IMR-90 (cell line): Measurements from ENCODE around the gene COL19A1.

ENCODE experiments used
- BHLHE40 ChIP-seq: fragments of 150-350 bp; IDR thresholded peaks from 2 replicates; pipeline ENCODE4 v1.6.1; 2016; ENCODE audit warnings: mild to moderate bottlenecking, low read depth, low read length
- CEBPB ChIP-seq: IDR thresholded peaks from 2 replicates; pipeline ENCODE4 v1.6.1; 2012; ENCODE audit warnings: low read depth, low read length, improper control_type of control experiment
- MAFK ChIP-seq: IDR thresholded peaks from 2 replicates; pipeline ENCODE4 v1.6.1; 2012; ENCODE audit warnings: low read depth, low read length, improper control_type of control experiment
- MAZ ChIP-seq: IDR thresholded peaks from 2 replicates; pipeline ENCODE4 v1.6.1; 2012; ENCODE audit warnings: low read depth, mild to moderate bottlenecking, low read length, improper control_type of control experiment, moderate library complexity, borderline replicate concordance
- MXI1 ChIP-seq: IDR thresholded peaks from 2 replicates; pipeline ENCODE4 v1.6.1; 2012; ENCODE audit warnings: low read depth, mild to moderate bottlenecking, low read length, moderate library complexity, borderline replicate concordance
- NFE2L2 ChIP-seq: fragments of 150-350 bp; IDR thresholded peaks from 2 replicates; pipeline ENCODE4 v1.6.1; 2016; ENCODE audit warnings: low read depth, mild to moderate bottlenecking, low read length
- POLR2A ChIP-seq: IDR thresholded peaks from 2 replicates; pipeline ENCODE4 v1.6.1; 2012; ENCODE audit warnings: mild to moderate bottlenecking, low read depth, low read length
- RAD21 ChIP-seq: IDR thresholded peaks from 2 replicates; pipeline ENCODE4 v1.6.1; 2012; ENCODE audit warnings: low read length, improper control_type of control experiment
- RCOR1 ChIP-seq: IDR thresholded peaks from 2 replicates; pipeline ENCODE4 v1.6.1; 2012; ENCODE audit warnings: mild to moderate bottlenecking, low read length, improper control_type of control experiment; ENCODE audit not compliant: insufficient replicate concordance
- RFX5 ChIP-seq: IDR thresholded peaks from 2 replicates; pipeline ENCODE4 v1.8.0; 2012; ENCODE audit warnings: low read depth, mild to moderate bottlenecking, low read length, moderate library complexity
- SMC3 ChIP-seq: fragments of 150-350 bp; IDR thresholded peaks from 2 replicates; pipeline ENCODE4 v1.6.1; 2016; ENCODE audit warnings: low read depth, mild to moderate bottlenecking, antibody characterized with exemption, low read length, moderate library complexity
- TF ChIP-seq, protein P1 (sequence below): fragments of 150-350 bp; IDR thresholded peaks from 2 replicates; pipeline ENCODE4 v1.6.1; 2017; ENCODE audit warnings: mild to moderate bottlenecking, antibody characterized with exemption, low read length, low read depth
- TF ChIP-seq, protein P2 (sequence below): conservative IDR thresholded peaks from 2 replicates; pipeline ENCODE4 v1.5.1; 2012; ENCODE audit warnings: mild to moderate bottlenecking, low read depth, low read length, improper control_type of control experiment
- TF ChIP-seq, protein P3 (sequence below): fragments of 150-350 bp; IDR thresholded peaks from 2 replicates; pipeline ENCODE4 v1.6.1; 2016; ENCODE audit warnings: low read depth, mild to moderate bottlenecking, low read length, moderate library complexity, borderline replicate concordance

DNA sequence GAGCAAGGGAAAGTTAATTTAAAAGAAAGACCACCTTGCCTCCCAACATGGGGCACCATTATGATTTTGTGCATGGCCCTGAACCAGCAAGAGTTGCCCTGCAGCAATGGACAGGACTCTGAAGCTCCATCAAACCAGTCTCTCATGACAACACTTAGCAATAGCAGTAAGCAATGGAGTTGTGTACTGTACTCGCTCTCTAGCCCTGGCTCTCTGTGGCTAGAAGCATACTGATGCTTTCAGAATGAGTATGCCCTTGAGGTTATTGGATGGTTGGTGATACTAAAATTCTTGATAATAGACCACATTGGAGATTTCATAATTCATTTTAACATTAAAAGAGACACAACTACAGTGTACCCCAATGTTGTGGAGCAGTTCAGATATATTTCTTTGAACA lies 46.3 kb upstream of the COL19A1 start:
- TF ChIP-seq, protein P1, sequence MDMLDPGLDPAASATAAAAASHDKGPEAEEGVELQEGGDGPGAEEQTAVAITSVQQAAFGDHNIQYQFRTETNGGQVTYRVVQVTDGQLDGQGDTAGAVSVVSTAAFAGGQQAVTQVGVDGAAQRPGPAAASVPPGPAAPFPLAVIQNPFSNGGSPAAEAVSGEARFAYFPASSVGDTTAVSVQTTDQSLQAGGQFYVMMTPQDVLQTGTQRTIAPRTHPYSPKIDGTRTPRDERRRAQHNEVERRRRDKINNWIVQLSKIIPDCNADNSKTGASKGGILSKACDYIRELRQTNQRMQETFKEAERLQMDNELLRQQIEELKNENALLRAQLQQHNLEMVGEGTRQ = no peak
- TF ChIP-seq POLR2A (no peak), MAFK (no peak), NFE2L2 (no peak), MXI1 (no peak), RCOR1 (no peak), SMC3 (no peak), CEBPB (no peak), MAZ (no peak), RAD21 (no peak), RFX5 (no peak), BHLHE40 (no peak)
- TF ChIP-seq, protein P2, sequence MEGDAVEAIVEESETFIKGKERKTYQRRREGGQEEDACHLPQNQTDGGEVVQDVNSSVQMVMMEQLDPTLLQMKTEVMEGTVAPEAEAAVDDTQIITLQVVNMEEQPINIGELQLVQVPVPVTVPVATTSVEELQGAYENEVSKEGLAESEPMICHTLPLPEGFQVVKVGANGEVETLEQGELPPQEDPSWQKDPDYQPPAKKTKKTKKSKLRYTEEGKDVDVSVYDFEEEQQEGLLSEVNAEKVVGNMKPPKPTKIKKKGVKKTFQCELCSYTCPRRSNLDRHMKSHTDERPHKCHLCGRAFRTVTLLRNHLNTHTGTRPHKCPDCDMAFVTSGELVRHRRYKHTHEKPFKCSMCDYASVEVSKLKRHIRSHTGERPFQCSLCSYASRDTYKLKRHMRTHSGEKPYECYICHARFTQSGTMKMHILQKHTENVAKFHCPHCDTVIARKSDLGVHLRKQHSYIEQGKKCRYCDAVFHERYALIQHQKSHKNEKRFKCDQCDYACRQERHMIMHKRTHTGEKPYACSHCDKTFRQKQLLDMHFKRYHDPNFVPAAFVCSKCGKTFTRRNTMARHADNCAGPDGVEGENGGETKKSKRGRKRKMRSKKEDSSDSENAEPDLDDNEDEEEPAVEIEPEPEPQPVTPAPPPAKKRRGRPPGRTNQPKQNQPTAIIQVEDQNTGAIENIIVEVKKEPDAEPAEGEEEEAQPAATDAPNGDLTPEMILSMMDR = no peak
- TF ChIP-seq, protein P3, sequence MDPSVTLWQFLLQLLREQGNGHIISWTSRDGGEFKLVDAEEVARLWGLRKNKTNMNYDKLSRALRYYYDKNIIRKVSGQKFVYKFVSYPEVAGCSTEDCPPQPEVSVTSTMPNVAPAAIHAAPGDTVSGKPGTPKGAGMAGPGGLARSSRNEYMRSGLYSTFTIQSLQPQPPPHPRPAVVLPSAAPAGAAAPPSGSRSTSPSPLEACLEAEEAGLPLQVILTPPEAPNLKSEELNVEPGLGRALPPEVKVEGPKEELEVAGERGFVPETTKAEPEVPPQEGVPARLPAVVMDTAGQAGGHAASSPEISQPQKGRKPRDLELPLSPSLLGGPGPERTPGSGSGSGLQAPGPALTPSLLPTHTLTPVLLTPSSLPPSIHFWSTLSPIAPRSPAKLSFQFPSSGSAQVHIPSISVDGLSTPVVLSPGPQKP = no peak
